DOHH2 (cell line): ENCODE data around the gene HLA-DMA.

Experiments
- H3F3A ChIP-seq: fragments of 200-600 bp; sonication (generic), shearing (Covaris generic); 2 replicates; pipeline ENCODE4 v1.6.0; 2016; ENCODE audit warnings: antibody characterized with exemption, mild to moderate bottlenecking; ENCODE audit not compliant: control insufficient read depth, insufficient read depth
- H3K27ac ChIP-seq: fragments of 200-600 bp; sonication (generic); 2 replicates; pipeline ENCODE4 v1.5.1; 2014; ENCODE audit warnings: low read depth, mild to moderate bottlenecking, low read length, moderate library complexity
- H3K27me3 ChIP-seq: fragments of 200-600 bp; sonication (generic); 2 replicates; pipeline ENCODE4 v1.6.1; 2014; ENCODE audit warnings: mild to moderate bottlenecking, low read length, mixed read lengths; ENCODE audit not compliant: control insufficient read depth
- H3K36me3 ChIP-seq: fragments of 200-600 bp; sonication (generic); 2 replicates; pipeline ENCODE4 v1.6.1; 2014; ENCODE audit warnings: mild to moderate bottlenecking, low read length, moderate library complexity, mixed read lengths; ENCODE audit not compliant: control insufficient read depth
- H3K4me1 ChIP-seq: fragments of 200-600 bp; sonication (generic); 2 replicates; pipeline ENCODE4 v1.6.1; 2014; ENCODE audit warnings: mild to moderate bottlenecking, low read length, mixed read lengths; ENCODE audit not compliant: control insufficient read depth
- H3K4me2 ChIP-seq: fragments of 200-600 bp; sonication (generic); 2 replicates; pipeline ENCODE4 v1.6.0; 2014; ENCODE audit warnings: mild to moderate bottlenecking, low read length, moderate library complexity
- H3K4me3 ChIP-seq: fragments of 200-600 bp; sonication (generic); 2 replicates; pipeline ENCODE4 v1.5.1; 2014; ENCODE audit warnings: mild to moderate bottlenecking, low read length, mixed read lengths
- H3K79me2 ChIP-seq: fragments of 200-600 bp; sonication (generic); 2 replicates; pipeline ENCODE4 v1.6.1; 2014; ENCODE audit warnings: mild to moderate bottlenecking, low read length, mixed read lengths; ENCODE audit not compliant: control insufficient read depth
- H3K9me2 ChIP-seq: fragments of 200-600 bp; sonication (generic); replicated peaks from 2 replicates; pipeline ENCODE4 v1.6.1; 2014; ENCODE audit warnings: mild to moderate bottlenecking, low read length, mixed read lengths; ENCODE audit not compliant: control insufficient read depth
- H3K9me3 ChIP-seq: fragments of 200-600 bp; sonication (generic); 2 replicates; pipeline ENCODE4 v1.6.1; 2014; ENCODE audit warnings: antibody characterized with exemption, low read length, mixed read lengths; ENCODE audit not compliant: control insufficient read depth, insufficient read depth
- H4K20me1 ChIP-seq: fragments of 200-600 bp; sonication (generic); 2 replicates; pipeline ENCODE4 v1.6.0; 2014; ENCODE audit warnings: low read depth, mild to moderate bottlenecking, antibody characterized with exemption, low read length, moderate library complexity; ENCODE audit not compliant: control insufficient read depth, insufficient read depth
- EZH2phosphoT487 ChIP-seq: fragments of 200-600 bp; sonication (generic); IDR thresholded peaks from 2 replicates; pipeline ENCODE4 v1.6.1; 2017; ENCODE audit warnings: borderline replicate concordance, mild to moderate bottlenecking, antibody characterized with exemption, low read length, moderate library complexity, mixed read lengths
- TF ChIP-seq, protein P1 (sequence below): fragments of 200-600 bp; sonication (generic); IDR thresholded peaks from one replicate; pipeline ENCODE4 v1.5.1; 2014; ENCODE audit warnings: antibody characterized with exemption, mild to moderate bottlenecking, low read depth, low read length; ENCODE audit not compliant: poor library complexity, severe bottlenecking

HLA-DMA gene

DNA sequence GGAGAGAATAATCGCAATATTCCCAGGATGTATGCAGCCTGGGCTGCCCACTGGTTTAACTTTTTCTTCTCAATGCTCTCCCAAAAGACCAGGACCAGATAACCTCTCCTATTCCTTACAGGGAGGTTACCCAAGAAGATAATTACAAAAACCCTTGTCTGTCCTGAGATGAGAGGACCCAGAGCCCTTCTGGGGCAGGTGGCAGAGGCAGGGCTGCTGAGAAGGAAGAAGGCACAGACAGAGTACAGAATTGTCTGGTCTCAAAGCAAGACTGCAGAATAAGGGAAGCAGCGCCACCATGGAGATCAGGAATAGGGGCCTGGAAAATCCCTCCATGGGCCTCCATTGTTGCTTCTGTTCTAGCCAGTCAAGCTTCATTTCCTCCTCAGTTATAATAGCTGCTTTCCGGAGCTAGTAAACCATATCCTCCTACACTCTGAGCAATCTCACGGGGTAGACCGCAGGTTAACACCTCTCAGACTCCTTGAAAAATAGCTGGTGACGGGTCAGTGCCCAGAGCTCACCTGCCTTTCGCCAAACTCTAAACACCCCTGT, 11.6 kb downstream of the HLA-DMA start:
- no peak for TF ChIP-seq EZH2phosphoT487
- TF ChIP-seq, protein P1, sequence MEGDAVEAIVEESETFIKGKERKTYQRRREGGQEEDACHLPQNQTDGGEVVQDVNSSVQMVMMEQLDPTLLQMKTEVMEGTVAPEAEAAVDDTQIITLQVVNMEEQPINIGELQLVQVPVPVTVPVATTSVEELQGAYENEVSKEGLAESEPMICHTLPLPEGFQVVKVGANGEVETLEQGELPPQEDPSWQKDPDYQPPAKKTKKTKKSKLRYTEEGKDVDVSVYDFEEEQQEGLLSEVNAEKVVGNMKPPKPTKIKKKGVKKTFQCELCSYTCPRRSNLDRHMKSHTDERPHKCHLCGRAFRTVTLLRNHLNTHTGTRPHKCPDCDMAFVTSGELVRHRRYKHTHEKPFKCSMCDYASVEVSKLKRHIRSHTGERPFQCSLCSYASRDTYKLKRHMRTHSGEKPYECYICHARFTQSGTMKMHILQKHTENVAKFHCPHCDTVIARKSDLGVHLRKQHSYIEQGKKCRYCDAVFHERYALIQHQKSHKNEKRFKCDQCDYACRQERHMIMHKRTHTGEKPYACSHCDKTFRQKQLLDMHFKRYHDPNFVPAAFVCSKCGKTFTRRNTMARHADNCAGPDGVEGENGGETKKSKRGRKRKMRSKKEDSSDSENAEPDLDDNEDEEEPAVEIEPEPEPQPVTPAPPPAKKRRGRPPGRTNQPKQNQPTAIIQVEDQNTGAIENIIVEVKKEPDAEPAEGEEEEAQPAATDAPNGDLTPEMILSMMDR = peak; percentile 23
- Histone ChIP-seq H3K9me3 (peaks cover 3% of the 10 kb centered on the region; the same call in 1 of the 2 replicates), H4K20me1 (no peaks in the 10 kb centered on the region), H3K4me1 (peaks cover 87% of the 10 kb centered on the region), H3K27me3 (no peaks in the 10 kb centered on the region), H3K79me2 (peaks cover 53% of the 10 kb centered on the region), H3K9me2 (no peaks in the 10 kb centered on the region), H3K4me3 (peak overlapping the region; percentile 90), H3K36me3 (peaks cover 55% of the 10 kb centered on the region), H3F3A (peaks cover 49% of the 10 kb centered on the region), H3K4me2 (peak overlapping the region; percentile 90), H3K27ac (peak overlapping the region; percentile 100)

DNA sequence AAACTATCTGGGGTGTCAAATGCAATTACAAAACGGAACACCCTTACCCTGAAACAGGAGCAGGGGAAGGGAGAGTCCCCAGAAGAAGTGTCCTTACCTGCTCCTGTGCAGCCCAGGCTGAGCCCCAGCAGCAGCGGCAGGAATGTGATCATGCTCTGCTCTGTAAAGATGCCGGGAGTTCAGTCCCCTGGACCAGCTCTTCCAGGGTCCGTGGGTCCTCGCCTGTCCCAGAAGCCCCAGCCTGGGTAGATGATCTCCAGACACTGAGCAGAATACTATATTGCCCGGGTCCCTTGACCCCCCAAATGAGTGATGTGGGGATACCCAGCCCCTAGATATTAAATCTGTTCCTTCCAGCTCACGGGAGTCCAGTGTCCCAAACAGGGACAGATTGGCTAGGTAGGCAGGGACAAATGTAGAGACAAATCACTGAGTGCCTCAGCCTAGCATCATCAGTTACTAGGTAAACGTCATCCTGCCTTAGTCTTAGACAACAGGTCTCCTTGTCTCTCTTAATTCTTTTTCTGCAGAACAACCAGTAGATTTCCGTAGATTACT, 12.2 kb downstream of the HLA-DMA start, which contains the start of gene HLA-DMB:
HLA-DMB (minus strand) TSS at position 373 of the 558 bp plus-strand sequence; CDS start at position 152, 221 bp downstream.
- Histone ChIP-seq H3K79me2 (peaks cover 53% of the 10 kb centered on the region), H3K9me2 (no peaks in the 10 kb centered on the region), H3K27ac (peak within 1 kb of the TSS; percentile 100), H3K27me3 (no peaks in the 10 kb centered on the region), H3K4me2 (peak within 1 kb of the TSS; percentile 90), H3F3A (peaks cover 46% of the 10 kb centered on the region), H3K4me3 (peak within 1 kb of the TSS; percentile 90), H3K9me3 (no peaks in the 10 kb centered on the region), H3K36me3 (peaks cover 57% of the 10 kb centered on the region), H4K20me1 (no peaks in the 10 kb centered on the region), H3K4me1 (peaks cover 86% of the 10 kb centered on the region)
- TF ChIP-seq, protein P1 = no peak
- TF ChIP-seq EZH2phosphoT487 = no peak

DNA sequence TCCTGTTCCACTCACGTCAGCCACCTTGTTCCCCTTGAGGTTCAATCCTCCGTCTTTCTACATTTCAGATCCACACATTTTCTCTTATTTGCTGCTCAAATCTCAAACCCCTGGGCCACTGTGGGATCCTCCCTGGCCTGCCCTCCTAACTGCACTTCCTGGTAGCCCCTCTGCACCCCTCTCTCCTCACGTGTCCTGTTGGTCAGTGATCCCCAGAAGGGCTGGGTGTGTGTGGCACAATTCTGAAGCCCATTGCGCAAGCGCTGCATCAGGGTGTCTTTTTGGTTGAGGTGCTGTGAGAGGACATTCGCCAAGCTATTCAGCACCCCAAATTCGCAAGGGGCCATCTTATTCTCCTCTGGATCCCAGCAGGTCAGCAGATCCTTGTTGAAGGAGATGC, 14.4 kb downstream of the HLA-DMA start:
- Histone ChIP-seq H3K9me3 (no peaks in the 10 kb centered on the region), H4K20me1 (no peaks in the 10 kb centered on the region), H3K9me2 (no peaks in the 10 kb centered on the region), H3K79me2 (peaks cover 53% of the 10 kb centered on the region), H3K36me3 (peaks cover 74% of the 10 kb centered on the region), H3F3A (peaks cover 40% of the 10 kb centered on the region), H3K4me1 (peaks cover 83% of the 10 kb centered on the region), H3K27ac (no peak overlapping the region), H3K4me3 (peak overlapping the region; percentile 54), H3K27me3 (no peaks in the 10 kb centered on the region), H3K4me2 (peak overlapping the region; percentile 90)
- no peak for TF ChIP-seq EZH2phosphoT487

DNA sequence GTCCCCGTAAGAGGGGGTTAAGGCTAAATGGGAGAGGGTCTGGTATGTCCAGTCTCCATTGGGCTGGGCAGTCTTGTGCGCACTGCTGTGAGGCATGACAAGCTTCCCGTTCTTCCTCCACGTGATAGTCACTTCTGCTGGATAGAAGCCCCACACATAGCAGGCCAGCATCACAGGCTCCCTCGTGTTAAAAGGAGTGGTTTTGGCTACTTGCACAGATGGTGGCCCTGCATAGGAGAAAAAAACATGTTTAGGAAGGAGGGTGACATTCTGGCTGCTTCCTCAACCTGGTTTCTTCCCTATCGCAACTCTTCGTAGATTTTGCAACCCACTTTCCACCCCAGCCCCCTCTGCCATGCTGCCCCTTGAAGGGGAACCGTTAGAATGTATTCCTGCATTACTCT, 15.7 kb downstream of the HLA-DMA start:
- Histone ChIP-seq H4K20me1 (no peaks in the 10 kb centered on the region), H3K79me2 (peaks cover 44% of the 10 kb centered on the region), H3K4me2 (peak overlapping the region; percentile 90; the same call in 1 of the 2 replicates), H3K9me3 (no peaks in the 10 kb centered on the region), H3F3A (peaks cover 27% of the 10 kb centered on the region), H3K36me3 (peaks cover 76% of the 10 kb centered on the region), H3K27ac (peak overlapping the region; percentile 11; the same call in 1 of the 2 replicates), H3K9me2 (no peaks in the 10 kb centered on the region), H3K4me3 (no peak overlapping the region; the same call in 1 of the 2 replicates), H3K27me3 (no peaks in the 10 kb centered on the region), H3K4me1 (peaks cover 72% of the 10 kb centered on the region)
- TF ChIP-seq EZH2phosphoT487 = no peak
- TF ChIP-seq, protein P1 = no peak
